GM21825 (cell line): Measurements from ENCODE around the gene WNT6.

Experiments
- ATAC-seq: cut with Tn5 transposase; IDR thresholded peaks from one replicate; pipeline ENCODE4 v1.9.1; 2021; ENCODE audit warnings: mild to moderate bottlenecking, moderate library complexity; ENCODE audit not compliant: unreplicated experiment

Gene WNT6

GRCh38 chr2:218875692-218876246, 16.2 kb downstream of the WNT6 start:
- no peak for ATAC-seq

- no peak for ATAC-seq
Observed at GRCh38 chr2:218876562-218877219, 17.1 kb downstream of the WNT6 start.

GRCh38 chr2:218877331-218877730, 17.7 kb downstream of the WNT6 start:
- no peak for ATAC-seq

- ATAC-seq, result no peak
Observed at GRCh38 chr2:218877891-218878290, 18.3 kb downstream of the WNT6 start.

GRCh38 chr2:218878486-218878885, 18.9 kb downstream of the WNT6 start:
- ATAC-seq, result no peak

GRCh38 chr2:218878926-218879761, 19.5 kb downstream of the WNT6 start:
- ATAC-seq, result no peak

GRCh38 chr2:218879776-218880101, 20.1 kb downstream of the WNT6 start:
- ATAC-seq, result no peak

GRCh38 chr2:218880102-218880858, 20.7 kb downstream of the WNT6 start, which contains the start of gene WNT10A:
TSS of gene WNT10A (plus strand) at chr2:218880852. CDS start at chr2:218880996, 144 bp downstream.
- ATAC-seq, result peak; percentile 63

- no peak for ATAC-seq
Observed at GRCh38 chr2:218880859-218881594, 21.4 kb downstream of the WNT6 start.

- ATAC-seq, result no peak
Observed at GRCh38 chr2:218881744-218882460, 22.3 kb downstream of the WNT6 start.

GRCh38 chr2:218882461-218882816, 22.8 kb downstream of the WNT6 start:
- no peak for ATAC-seq

- ATAC-seq, result no peak
Observed at GRCh38 chr2:218882866-218883366, 23.3 kb downstream of the WNT6 start.

GRCh38 chr2:218883491-218884490, 24.2 kb downstream of the WNT6 start:
- no peak for ATAC-seq

- ATAC-seq, result no peak
Observed at GRCh38 chr2:218884519-218884918, 24.9 kb downstream of the WNT6 start.

GRCh38 chr2:218885981-218886947, 26.7 kb downstream of the WNT6 start:
- ATAC-seq, result peak; percentile 62

GRCh38 chr2:218887079-218887478, 27.5 kb downstream of the WNT6 start:
- ATAC-seq, result no peak

GRCh38 chr2:218888341-218888740, 28.7 kb downstream of the WNT6 start:
- no peak for ATAC-seq
